HG03159 (cell line): ENCODE results near the gene MYO1G.
"Not testable (repeated sequence)": the region's sequence is repeated elsewhere in the genome, so short reads cannot be mapped to it uniquely, and the experiment has no call there.

ENCODE experiments used
- ATAC-seq: cut with Tn5 transposase; IDR thresholded peaks from one replicate; pipeline ENCODE4 v1.9.1; 2021; ENCODE audit warnings: mild to moderate bottlenecking, moderate library complexity; ENCODE audit not compliant: unreplicated experiment

The MYO1G gene

GRCh38 chr7:44999245-45000092, 20.7 kb upstream of the MYO1G start:
- peak; percentile 65 for ATAC-seq

DNA sequence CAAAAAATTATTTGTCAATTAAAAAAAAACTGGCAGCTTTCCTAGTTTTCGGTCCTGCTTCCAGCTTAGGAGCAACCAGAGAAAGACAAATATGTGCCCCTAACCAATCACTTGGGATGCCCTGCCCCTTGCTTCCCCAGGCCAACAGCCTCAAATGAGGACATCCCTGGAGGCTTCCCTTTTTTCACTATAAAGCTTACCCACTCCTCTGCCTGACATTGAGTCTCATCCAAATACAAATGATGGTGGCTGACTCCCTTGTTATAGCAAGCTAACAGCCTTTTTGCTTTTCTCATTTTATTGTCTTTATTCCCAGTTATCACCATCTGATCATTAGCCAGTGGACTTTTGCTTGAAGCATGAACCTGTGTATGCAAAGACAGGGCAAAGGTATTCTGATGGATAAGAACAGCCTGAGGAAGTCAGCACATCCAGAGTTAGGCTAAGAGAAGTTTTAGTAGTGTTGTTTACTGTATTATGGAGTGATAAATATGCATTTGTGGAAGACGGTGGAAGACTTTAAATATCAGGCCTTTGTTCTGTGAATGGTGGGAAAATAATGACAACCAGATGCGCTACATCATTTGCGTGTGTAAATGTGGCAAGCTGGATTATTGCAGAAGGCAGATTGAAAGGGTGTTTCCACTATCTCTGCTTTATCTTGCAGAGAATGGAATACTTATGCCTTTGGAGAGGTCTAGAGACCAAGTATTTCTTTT, 19.5 kb upstream of the MYO1G start:
- no peak for ATAC-seq

GRCh38 chr7:44995555-44996493, 17.0 kb upstream of the MYO1G start:
- ATAC-seq, result no peak

DNA sequence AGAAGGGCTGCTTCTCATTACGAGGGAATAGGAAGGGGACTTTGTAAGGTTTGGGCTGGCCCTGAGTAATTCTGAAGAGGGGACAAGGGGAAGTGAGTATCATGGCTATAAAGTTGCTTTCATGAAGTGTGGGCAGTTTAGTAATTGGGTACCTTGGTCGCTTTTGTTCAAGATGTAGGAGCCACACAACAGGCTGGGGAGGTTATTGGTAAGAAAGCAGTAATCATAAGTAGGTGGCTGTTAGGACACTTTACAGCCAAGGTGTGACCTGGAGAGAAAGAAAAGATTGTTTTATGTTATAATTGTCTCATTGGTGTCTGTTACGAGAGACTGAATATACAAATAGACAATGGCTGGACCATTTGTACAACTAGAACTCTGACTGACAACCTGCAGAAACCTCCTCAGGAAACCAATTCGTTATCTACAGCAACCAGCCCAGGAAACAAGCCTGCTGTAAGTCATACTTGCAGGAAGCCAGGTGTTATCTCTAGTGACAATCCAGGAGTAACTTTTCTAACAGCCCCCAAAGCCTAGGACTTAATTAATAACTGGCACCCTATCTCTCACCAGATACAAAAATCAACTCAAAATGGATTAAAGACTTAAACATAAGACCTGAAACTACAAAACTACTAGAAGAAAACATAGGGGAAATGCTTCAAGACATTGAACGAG, 16.2 kb upstream of the MYO1G start:
- no peak for ATAC-seq

- ATAC-seq, result not testable (repeated sequence)
Observed at GRCh38 chr7:44992004-44992795, 13.4 kb upstream of the MYO1G start.

DNA sequence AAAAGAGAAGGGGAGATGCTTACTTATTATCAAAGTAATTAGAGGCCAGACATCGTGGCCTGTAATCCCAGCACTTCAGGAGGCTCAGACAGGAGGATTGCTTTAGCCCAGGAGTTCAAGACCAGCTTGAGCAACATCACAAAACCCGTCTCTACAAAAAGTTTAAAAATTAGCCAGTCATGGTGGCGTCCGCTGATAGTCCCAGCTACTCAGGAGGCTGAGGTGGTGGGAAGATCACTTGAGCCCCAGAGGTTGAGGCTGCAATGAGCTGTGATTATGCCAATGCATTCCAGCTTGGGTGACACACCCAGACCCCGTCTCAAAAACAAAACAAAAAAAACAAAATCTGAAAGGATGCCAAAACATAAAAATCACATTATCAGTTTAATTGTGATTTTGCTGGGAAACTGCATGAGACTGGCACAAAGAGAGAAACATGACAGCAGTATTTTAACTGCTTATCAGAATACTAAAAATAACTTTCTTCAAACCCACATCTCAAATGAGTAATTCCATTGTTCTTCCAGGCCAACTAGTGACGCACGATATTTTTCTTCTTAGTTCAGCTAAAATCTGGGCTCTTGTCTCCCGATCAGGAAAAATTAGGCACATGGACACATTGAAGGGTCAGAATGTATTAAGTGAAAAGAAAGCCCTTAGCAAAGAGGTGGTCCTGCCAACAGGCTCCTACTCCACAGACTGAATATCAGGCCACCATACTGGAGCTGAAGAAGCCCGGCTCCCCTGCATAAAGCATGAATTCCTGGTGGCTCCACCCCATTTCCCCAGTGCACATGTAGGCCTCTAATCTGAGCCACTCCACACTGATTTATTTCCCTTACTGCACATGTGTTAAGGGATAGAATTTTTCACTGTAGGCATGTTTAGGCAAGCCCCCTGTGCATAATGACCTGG, 11.6 kb upstream of the MYO1G start:
- ATAC-seq, result no peak

DNA sequence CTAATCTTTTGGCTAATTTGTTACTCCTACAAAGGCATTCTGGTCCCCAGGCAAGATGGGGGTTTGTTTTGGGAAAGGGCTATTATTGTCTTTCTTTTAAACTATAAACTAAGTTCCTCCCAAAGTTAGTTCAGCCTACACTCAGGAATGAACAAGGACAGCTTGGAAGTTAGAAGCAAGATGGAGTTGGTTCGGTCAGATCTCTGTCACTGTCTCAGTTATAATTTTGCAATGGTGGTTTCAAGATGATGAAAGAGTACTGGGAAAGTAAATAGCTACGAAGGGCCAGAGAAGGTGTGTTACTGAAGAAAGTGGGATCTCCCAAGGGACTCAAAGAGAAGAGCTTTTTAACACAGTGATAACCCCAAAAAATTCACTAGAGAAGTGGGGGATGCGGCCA, 10.3 kb upstream of the MYO1G start:
- no peak for ATAC-seq

GRCh38 chr7:44988701-44989100, 9.9 kb upstream of the MYO1G start:
- ATAC-seq, result no peak

DNA sequence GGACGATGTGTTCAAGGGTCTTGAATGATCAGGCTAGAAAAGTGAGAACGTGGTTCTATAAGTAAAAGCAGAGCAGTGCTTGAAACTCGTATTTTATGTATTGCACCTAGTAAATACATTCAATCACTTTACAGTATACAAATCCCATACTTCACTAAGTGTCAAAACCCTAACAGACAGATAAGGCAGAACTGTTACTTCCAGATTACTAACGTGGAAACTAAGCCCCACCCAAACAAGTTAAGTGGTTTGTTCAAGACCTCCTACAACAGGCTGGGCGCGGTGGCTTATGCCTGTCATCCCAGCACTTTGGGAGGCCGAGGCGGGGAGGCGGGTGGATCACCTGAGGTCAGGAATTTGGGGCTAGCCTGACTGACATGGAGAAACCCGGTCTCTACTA, 9.2 kb upstream of the MYO1G start:
- ATAC-seq, result no peak

- no peak for ATAC-seq
Observed at GRCh38 chr7:44987457-44987856, 8.6 kb upstream of the MYO1G start.

GRCh38 chr7:44986218-44987053, 7.6 kb upstream of the MYO1G start:
- peak; percentile 93 for ATAC-seq

DNA sequence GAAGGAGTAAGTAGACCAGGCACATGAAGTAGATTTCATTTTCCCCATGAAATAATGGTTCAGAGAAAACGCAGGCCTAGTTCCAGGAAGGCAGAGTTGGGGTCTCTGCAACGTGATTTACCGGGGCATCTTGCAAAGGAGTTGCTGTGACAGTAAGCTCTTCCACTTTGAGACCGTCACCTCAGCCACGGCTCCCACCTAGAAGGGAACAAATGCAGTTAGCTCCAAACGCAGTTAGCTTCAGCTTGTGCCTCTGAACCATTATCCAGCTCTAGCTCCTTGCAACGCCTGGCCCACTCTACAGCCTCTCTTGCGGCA, 7.0 kb upstream of the MYO1G start:
- no peak for ATAC-seq

DNA sequence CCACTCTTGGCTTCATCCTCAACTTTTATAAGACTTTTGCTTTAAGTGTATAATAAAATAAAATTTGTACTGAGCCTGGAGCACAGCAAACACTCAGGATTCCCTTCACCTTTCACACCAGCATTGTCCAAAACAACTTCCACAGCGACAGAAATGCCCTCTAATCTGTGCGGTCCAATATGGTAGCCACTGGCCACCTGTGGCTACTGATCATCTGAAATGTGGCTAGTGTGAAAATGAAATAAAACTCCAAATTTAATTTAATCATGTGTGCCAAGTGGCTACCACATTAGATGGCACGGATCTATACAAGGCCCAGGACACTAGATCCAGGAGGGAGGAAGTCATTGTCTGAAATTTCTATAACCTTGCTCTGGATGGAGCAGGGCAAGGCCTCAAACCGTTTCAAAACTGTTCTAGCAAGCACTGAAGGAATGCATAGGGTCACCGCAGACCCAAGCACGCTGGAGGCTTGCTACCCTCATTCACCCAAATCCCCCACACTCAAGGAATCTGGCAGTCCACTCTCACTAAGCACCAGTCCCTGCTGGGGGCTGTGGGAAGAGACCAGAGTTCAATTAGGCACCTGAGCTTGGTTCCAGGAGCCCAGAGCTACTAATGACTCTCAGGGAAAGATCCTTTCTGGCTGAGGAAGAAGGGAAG, 6.3 kb upstream of the MYO1G start:
- no peak for ATAC-seq

DNA sequence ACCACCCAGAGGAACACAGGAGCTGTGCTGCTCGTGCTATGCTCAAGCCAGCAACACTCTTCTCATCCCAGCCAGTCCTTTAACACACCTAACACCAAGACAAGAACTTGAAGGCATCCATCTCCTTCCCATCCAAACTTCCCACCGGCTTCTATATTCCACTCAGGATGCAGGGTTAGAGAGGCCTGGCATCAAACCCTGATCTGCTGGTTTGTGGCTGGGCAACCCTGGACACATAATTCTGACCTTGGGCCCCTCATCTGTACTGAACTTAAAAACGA, 5.6 kb upstream of the MYO1G start:
- ATAC-seq, result no peak

DNA sequence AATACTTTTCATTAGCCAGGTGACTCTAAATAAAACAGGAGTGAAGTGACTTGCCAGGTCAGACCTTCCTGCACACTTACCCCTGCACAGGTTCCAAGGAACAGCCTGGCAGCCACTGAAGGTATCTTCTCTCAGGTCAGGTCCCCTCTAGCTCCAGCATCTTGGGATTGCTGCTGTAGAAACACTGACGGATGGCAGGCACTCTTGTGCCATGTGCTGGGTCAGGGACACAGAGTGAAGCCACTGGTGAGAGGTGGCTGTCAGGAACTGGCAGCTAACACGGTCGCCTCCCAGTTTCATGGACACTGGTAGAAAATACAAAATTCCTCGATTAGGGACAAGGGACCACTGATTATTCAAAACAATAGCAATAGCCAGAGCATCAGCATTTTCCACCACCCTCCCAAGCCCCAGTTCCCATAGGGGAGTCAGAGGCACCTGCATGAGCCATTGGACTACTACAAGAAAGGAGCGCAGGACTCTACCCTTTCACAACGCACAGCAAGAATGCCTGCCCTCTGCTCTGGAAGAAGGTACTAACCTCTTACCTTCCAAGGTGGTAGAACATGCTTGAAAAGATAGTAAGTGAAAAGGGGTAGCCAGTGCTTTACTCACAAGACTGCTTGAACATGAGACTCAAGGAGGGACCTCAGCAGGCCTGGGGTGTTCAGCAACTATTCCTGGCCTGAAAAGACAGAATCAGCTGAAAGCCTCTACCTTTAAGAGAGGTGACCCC, 5.1 kb upstream of the MYO1G start:
- no peak for ATAC-seq

- ATAC-seq, result no peak
Observed at GRCh38 chr7:44982970-44983369, 4.2 kb upstream of the MYO1G start.

DNA sequence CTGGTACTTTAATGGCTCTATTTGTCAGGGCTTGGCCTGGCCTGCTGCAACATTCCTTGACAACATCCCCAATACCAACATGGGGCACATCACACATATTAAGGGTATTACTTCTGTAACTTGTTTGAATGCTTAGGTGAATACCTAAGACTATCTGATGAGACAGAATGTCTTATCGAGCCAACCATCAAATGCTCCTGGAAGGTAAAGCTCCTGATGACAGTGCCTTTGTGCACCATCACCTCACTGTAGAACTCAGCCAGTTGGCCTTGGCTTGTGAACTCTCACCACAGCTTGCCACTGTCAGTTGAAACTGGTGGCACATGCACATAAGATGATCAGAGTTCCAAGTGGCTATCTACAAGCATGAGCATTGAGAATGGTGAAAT, 3.7 kb upstream of the MYO1G start:
- no peak for ATAC-seq
